B cell (primary cell): ENCODE measurements around the gene PCIF1. TPM values are rescaled to one million over a fixed set of nuclear protein-coding genes. Genes with fewer than 3 reads are reported as not detected.

Source experiments
- ATAC-seq: fragments of 200-7000 bp; cut with Tn5 transposase; one replicate; pipeline ENCODE4 v1.10.0; 2021; ENCODE audit warnings: low read depth, mild to moderate bottlenecking, moderate number of reproducible peaks, moderate library complexity
- CTCF ChIA-PET: fragments of 350-600 bp; sonication (Branson Sonifier 250); formaldehyde crosslinking; loops from one replicate; lab custom pipeline; 2021; ENCODE audit warnings: antibody characterized with exemption, inconsistent platforms; lab: Charles Lee
- POLR2A ChIA-PET: fragments of 350-600 bp; sonication (Branson Sonifier 250); formaldehyde crosslinking; loops from one replicate; lab custom pipeline; 2021; ENCODE audit warnings: antibody characterized with exemption; lab: Charles Lee
- DNase-seq: peaks from one replicate; pipeline ENCODE4 v3.0.0; 2013
- H2AFZ ChIP-seq: 2 replicates; pipeline ENCODE4 v1.6.1; 2012; ENCODE audit warnings: mild to moderate bottlenecking, low read depth, low read length; ENCODE audit not compliant: insufficient read depth, poor library complexity, severe bottlenecking
- H3K27ac ChIP-seq, 2 donors: 1 replicate in 1 of 2; 2 replicates in 1 of 2; pipeline ENCODE4 v1.5.1; 2012 to 2013; ENCODE audit warnings: low read length in 2 of 2, mild to moderate bottlenecking in 2 of 2, moderate library complexity in 1 of 2
- H3K27me3 ChIP-seq, 4 experiments: fragments of 200-600 bp in 1 of 4; sonication (generic) in 1 of 4; replicated peaks in 1 of 4; 1 replicate in 2 of 4; 2 replicates in 2 of 4; pipeline versions ENCODE4 v1.6.1 to v1.7.0; 2013 to 2016; ENCODE audit warnings: low read length in 3 of 4, mild to moderate bottlenecking in 2 of 4, mixed read lengths in 1 of 4, moderate library complexity in 1 of 4; ENCODE audit not compliant: insufficient read depth in 4 of 4, control insufficient read depth in 3 of 4; ENCODE audit errors: control extremely low read depth in 1 of 4
- H3K36me3 ChIP-seq, 2 experiments: replicated peaks in 1 of 2; 1 replicate in 1 of 2; 2 replicates in 1 of 2; pipeline versions ENCODE4 v1.6.1 to v1.7.1; 2013; ENCODE audit warnings: low read length in 1 of 2; ENCODE audit not compliant: insufficient read depth in 2 of 2, control insufficient read depth in 1 of 2; ENCODE audit errors: control extremely low read depth in 1 of 2, extremely low read depth in 1 of 2
- H3K4me1 ChIP-seq, 2 donors: fragments of 200-600 bp in 1 of 2; sonication (generic) in 1 of 2; 1 replicate in 1 of 2; 2 replicates in 1 of 2; pipeline versions ENCODE4 v1.5.1 to v1.6.1; 2013 to 2017; ENCODE audit warnings: low read length in 2 of 2; ENCODE audit not compliant: control insufficient read depth in 2 of 2, insufficient read depth in 2 of 2
- H3K4me2 ChIP-seq: replicated peaks from 2 replicates; pipeline ENCODE3; 2012; ENCODE audit warnings: mild to moderate bottlenecking, low read depth, low read length; ENCODE audit not compliant: poor library complexity, severe bottlenecking
- H3K4me3 ChIP-seq, 5 experiments: fragments of 200-600 bp in 1 of 5; sonication (generic) in 1 of 5; 1 replicate in 3 of 5; 2 replicates in 2 of 5; pipeline versions ENCODE4 v1.5.1 to v1.7.0; 2011 to 2016; ENCODE audit warnings: low read length in 4 of 5, mild to moderate bottlenecking in 4 of 5, low read depth in 2 of 5, control low read depth in 1 of 5, moderate library complexity in 1 of 5; ENCODE audit not compliant: insufficient read depth in 1 of 5; ENCODE audit errors: control extremely low read depth in 1 of 5, extremely low read depth in 1 of 5
- H3K79me2 ChIP-seq: fragments of 200-600 bp; sonication (generic); one replicate; pipeline ENCODE4 v1.6.0; 2016; ENCODE audit warnings: low read length; ENCODE audit not compliant: control insufficient read depth, insufficient read depth
- H3K9ac ChIP-seq: fragments of 200-600 bp; sonication (generic); 2 replicates; pipeline ENCODE4 v1.6.1; 2017; ENCODE audit warnings: mild to moderate bottlenecking, low read length, moderate library complexity
- H3K9me3 ChIP-seq, 3 donors: one replicate each; pipeline versions ENCODE4 v1.6.1 to v1.7.1; 2013; ENCODE audit warnings: low read length in 2 of 3; ENCODE audit not compliant: control insufficient read depth in 2 of 3, insufficient read depth in 1 of 3; ENCODE audit errors: control extremely low read depth in 1 of 3
- H4K20me1 ChIP-seq: 2 replicates; pipeline ENCODE4 v1.6.0; 2012; ENCODE audit warnings: mild to moderate bottlenecking, low read length; ENCODE audit not compliant: insufficient read depth, control insufficient read depth, poor library complexity, severe bottlenecking
- H3K27ac Mint-ChIP-seq: one replicate; pipeline ENCODE4 v1.8.0; 2021; ENCODE audit warnings: mixed read lengths
- H3K27me3 Mint-ChIP-seq: one replicate; pipeline ENCODE4 v1.8.0; 2021; ENCODE audit warnings: mixed read lengths
- H3K4me1 Mint-ChIP-seq: one replicate; pipeline ENCODE4 v1.8.0; 2021; ENCODE audit warnings: mixed read lengths
- H3K4me3 Mint-ChIP-seq: one replicate; pipeline ENCODE4 v1.8.0; 2021; ENCODE audit warnings: mixed read lengths
- H3K9me3 Mint-ChIP-seq: one replicate; pipeline ENCODE4 v1.8.0; 2022; ENCODE audit warnings: mixed read lengths; ENCODE audit not compliant: insufficient read depth
- CTCF ChIP-seq: fragments of 200-600 bp; IDR thresholded peaks from one replicate; pipeline ENCODE4 v1.8.0; 2022; ENCODE audit warnings: antibody characterized with exemption, mild to moderate bottlenecking
- EZH2 ChIP-seq: IDR thresholded peaks from 2 replicates; pipeline ENCODE4 v1.6.1; 2012; ENCODE audit warnings: borderline replicate concordance, low read depth, mild to moderate bottlenecking, moderate library complexity, low read length; ENCODE audit not compliant: insufficient read depth, poor library complexity, severe bottlenecking
- WGBS: methylation state at CpG from one replicate; pipeline ENCODE4 v1.1.5; 2013; ENCODE audit warnings: missing lambda C conversion rate; ENCODE audit not compliant: insufficient coverage; 5-methylcytosine and 5-hydroxymethylcytosine counted together
- intact Hi-C: fragments of 100-400 bp; cut with micrococcal nuclease; formaldehyde crosslinking; loops from one replicate; pipeline ENCODE4 v1.10.0; 2022
- polyA plus RNA-seq: library from polyadenylated mRNA; depleted of rRNA; stranded (reverse); fragments of >200 nt; gene quantifications from 2 replicates; pipeline ENCODE4 v1.2.3, GENCODE V29; 2012
- total RNA-seq, 2 donors: library from RNA; stranded (reverse); fragments of 120-200 nt in 1 of 2; gene quantifications; 1 replicate in 1 of 2; 2 replicates in 1 of 2; pipeline versions ENCODE4 v1.2.3 to v1.2.4, GENCODE V29; 2013 to 2022

PCIF1 gene
- total and polyA plus RNA-seq, 2 donors (not counting 1 experiment from before 2014, with no cell fraction given): 74.2 to 79.2 TPM

DNA sequence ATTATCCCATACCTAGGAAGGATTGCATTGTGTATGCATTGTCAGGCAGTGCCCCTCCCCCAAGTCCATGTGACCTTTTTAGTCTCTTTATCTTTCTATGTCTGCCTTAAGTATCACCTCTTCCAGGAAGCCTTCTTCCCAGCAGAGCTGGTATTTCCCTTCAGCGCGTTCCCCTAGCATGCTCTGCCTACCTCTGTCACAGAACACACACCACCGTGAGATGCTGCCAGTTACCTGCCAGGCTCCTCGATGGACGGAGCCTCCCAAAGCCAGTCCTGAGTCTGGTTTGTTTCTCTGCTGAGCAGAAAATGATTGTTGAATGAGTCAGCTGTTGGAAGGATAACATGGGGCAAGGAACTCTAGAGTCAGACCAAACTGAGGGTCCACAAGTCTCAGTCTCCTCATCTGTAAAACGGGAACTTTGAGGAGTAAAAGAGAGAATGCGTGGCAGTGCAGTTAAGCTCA, 48.8 kb downstream of the PCIF1 start:
- peaks cover 0 to 4% (median 0%) of the 10 kb centered on the region in 3 donors for H3K9me3 ChIP-seq
- no peak for TF ChIP-seq EZH2
- TF ChIP-seq CTCF: no peak
- Mint-ChIP-seq H3K27ac (no peak overlapping the region), H3K4me1 (no peaks in the 10 kb centered on the region), H3K27me3 (peaks cover 8% of the 10 kb centered on the region), H3K4me3 (no peak overlapping the region), H3K9me3 (no peaks in the 10 kb centered on the region)
- WGBS: 61% methylated on average over 5 of the region's 7 CpGs
- CTCF ChIA-PET: interaction anchor here (1.0 to 2.3 kb wide), 4 partner anchors 11 to 366 kb away, joined by 3 to 12 read pairs (median 4); no protein-coding TSS in a partner anchor
- H4K20me1 ChIP-seq: no peaks in the 10 kb centered on the region
- H3K27me3 ChIP-seq: peaks cover 0 to 24% (median 9%) of the 10 kb centered on the region in 4 experiments
- no peak overlapping the region for H3K27ac ChIP-seq
- H3K36me3 ChIP-seq: no peaks in the 10 kb centered on the region
- no peak overlapping the region for H3K4me3 ChIP-seq
- H2AFZ ChIP-seq: no peak overlapping the region
- intact Hi-C loops: no loop called here
- ATAC-seq: no peak
- H3K4me2 ChIP-seq: no peak overlapping the region
- H3K4me1 ChIP-seq: peaks cover 0 to 5% of the 10 kb centered on the region in 2 donors
- H3K9ac ChIP-seq: no peak overlapping the region
- DNase-seq: no peak
- H3K79me2 ChIP-seq: no peaks in the 10 kb centered on the region
- POLR2A ChIA-PET: interaction anchor here (1.1 kb wide), 1 partner anchor 31 kb away, joined by 3 read pairs; no protein-coding TSS in a partner anchor

DNA sequence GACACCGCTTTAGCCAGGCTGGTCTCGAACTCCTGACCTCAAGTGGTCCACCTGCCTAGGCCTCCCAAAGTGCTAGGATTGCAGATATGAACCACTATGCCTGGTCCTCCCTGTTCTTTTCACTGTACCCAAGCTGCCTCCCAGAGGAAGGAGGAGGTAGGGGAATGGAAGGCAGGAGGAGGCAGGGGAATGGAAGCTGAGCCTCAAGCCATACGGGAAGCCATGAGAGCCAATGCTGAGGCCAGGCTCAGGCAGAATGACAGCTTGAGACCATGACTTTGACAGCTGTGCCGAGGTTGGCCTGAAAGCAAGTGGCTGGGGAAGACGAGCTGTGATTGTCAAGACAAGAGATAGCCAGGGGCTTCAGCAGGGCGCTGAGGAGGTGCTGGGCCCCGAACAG, 51.1 kb downstream of the PCIF1 start:
- ATAC-seq: no peak
- H3K4me2 ChIP-seq: no peak overlapping the region
- peaks cover 0 to 4% (median 0%) of the 10 kb centered on the region in 3 donors for H3K9me3 ChIP-seq
- Mint-ChIP-seq H3K4me3 (no peak overlapping the region), H3K27me3 (peaks cover 20% of the 10 kb centered on the region), H3K4me1 (no peaks in the 10 kb centered on the region), H3K9me3 (no peaks in the 10 kb centered on the region), H3K27ac (no peak overlapping the region)
- no peaks in the 10 kb centered on the region for H3K36me3 ChIP-seq
- ChIA-PET CTCF (interaction anchor here (0.6 to 6.9 kb wide), 8 partner anchors 13 to 400 kb away, joined by 3 to 84 read pairs (median 4); partner anchors contain the start of gene ZNF335), POLR2A (interaction anchor here (0.5 kb wide), 1 partner anchor 365 kb away, joined by 6 read pairs; no protein-coding TSS in a partner anchor)
- H4K20me1 ChIP-seq: no peaks in the 10 kb centered on the region
- H3K27me3 ChIP-seq: peaks cover 0 to 30% (median 11%) of the 10 kb centered on the region in 4 experiments
- intact Hi-C loops: no loop called here
- WGBS: 87% methylated on average over 7 of the region's 7 CpGs
- no peak overlapping the region for H3K4me3 ChIP-seq
- H3K79me2 ChIP-seq: no peaks in the 10 kb centered on the region
- H3K4me1 ChIP-seq: peaks cover 0 to 5% of the 10 kb centered on the region in 2 donors
- H3K27ac ChIP-seq: no peak overlapping the region
- no peak overlapping the region for H3K9ac ChIP-seq
- no peak overlapping the region for H2AFZ ChIP-seq
- no peak for TF ChIP-seq EZH2
- no peak for TF ChIP-seq CTCF
- DNase-seq: no peak
